Prostate gland (tissue), 2 donors: ENCODE results near the gene CDH24. TPM values are rescaled to one million over a fixed set of nuclear protein-coding genes. Genes with fewer than 3 reads are reported as not detected.

Source experiments
- DNase-seq: peaks from one replicate; pipeline ENCODE4 v3.0.0-alpha.2; 2019; ENCODE audit warnings: low spot score
- H3K27ac ChIP-seq, 2 donors: fragments of 200-600 bp; sonication (generic); 2 replicates each; pipeline ENCODE4 v1.5.1; 2017 to 2019
- H3K27me3 ChIP-seq: fragments of 200-600 bp; sonication (generic); replicated peaks from 2 replicates; pipeline ENCODE4 v1.5.1; 2019; ENCODE audit not compliant: insufficient read depth
- H3K36me3 ChIP-seq, 2 donors: fragments of 200-600 bp; sonication (generic); 1 replicate in 1 of 2; 2 replicates in 1 of 2; pipeline versions ENCODE4 v1.5.1 to v1.8.1; 2017 to 2019
- H3K4me1 ChIP-seq: fragments of 200-600 bp; sonication (generic); replicated peaks from 2 replicates; pipeline ENCODE4 v1.5.1; 2019
- H3K4me3 ChIP-seq, 2 donors: fragments of 200-600 bp; sonication (generic); 2 replicates each; pipeline ENCODE4 v1.5.1; 2017 to 2019
- H3K9me3 ChIP-seq: fragments of 200-600 bp; sonication (generic); 2 replicates; pipeline ENCODE4 v1.5.1; 2017
- CTCF ChIP-seq, 4 experiments: fragments of 200-600 bp in 2 of 4; fragments of 450-650 bp in 2 of 4; sonication (generic) in 2 of 4; IDR thresholded peaks; 1 replicate in 3 of 4; 2 replicates in 1 of 4; pipeline ENCODE4 v1.5.1; 2016 to 2019; ENCODE audit warnings: antibody characterized with exemption in 4 of 4, mild to moderate bottlenecking in 2 of 4, moderate library complexity in 2 of 4
- POLR2A ChIP-seq: fragments of 450-650 bp; IDR thresholded peaks from one replicate; pipeline ENCODE4 v1.6.1; 2016; ENCODE audit warnings: antibody characterized with exemption, mild to moderate bottlenecking
- POLR2AphosphoS5 ChIP-seq: sonication (generic); formaldehyde crosslinking; IDR thresholded peaks from one replicate; pipeline ENCODE4 v1.6.1; 2017; ENCODE audit warnings: antibody characterized with exemption
- WGBS: methylation state at CpG from one replicate; pipeline ENCODE4 v1.1.5; 2018; 5-methylcytosine and 5-hydroxymethylcytosine counted together
- intact Hi-C: fragments of 100-400 bp; cut with DNase I; formaldehyde crosslinking; loops from one replicate; pipeline ENCODE4 v1.14.2; 2022
- total RNA-seq, 2 donors: library from RNA; depleted of rRNA; stranded (reverse); fragments of >200 nt; gene quantifications; one replicate each; pipeline ENCODE4 v1.1.0, GENCODE V29; 2016

Gene CDH24
- total RNA-seq, 2 donors from 2014 or later = 4.0 to 7.2 TPM

- H3K27ac ChIP-seq = no peak overlapping the region
- 83% methylated on average over 2 of the region's 2 CpGs for WGBS
- no peak for DNase-seq
- no peak for TF ChIP-seq POLR2A
- no peak for TF ChIP-seq CTCF (IDR thresholded peaks at IDR 0.05)
- no peak for TF ChIP-seq POLR2AphosphoS5
- peaks cover 6% of the 10 kb centered on the region for H3K4me1 ChIP-seq
- H3K9me3 ChIP-seq = no peaks in the 10 kb centered on the region
- no peak overlapping the region for H3K4me3 ChIP-seq
- intact Hi-C loops = no loop called here
- H3K36me3 ChIP-seq = peaks cover 0 to 12% of the 10 kb centered on the region in 2 donors
- H3K27me3 ChIP-seq = no peaks in the 10 kb centered on the region
These were observed 28.5 kb downstream of the CDH24 start for GRCh38 chr14:23028799-23029198.

- TF ChIP-seq POLR2A (no peak), POLR2AphosphoS5 (no peak), CTCF (IDR thresholded peaks at IDR 0.05) (no peak)
- intact Hi-C loops = no loop called here
- no peaks in the 10 kb centered on the region for H3K27me3 ChIP-seq
- H3K4me1 ChIP-seq = no peaks in the 10 kb centered on the region
- H3K4me3 ChIP-seq = no peak overlapping the region
- H3K27ac ChIP-seq = no peak overlapping the region
- 63% methylated on average over 4 of the region's 4 CpGs for WGBS
- H3K9me3 ChIP-seq = no peaks in the 10 kb centered on the region
- H3K36me3 ChIP-seq = no peaks in the 10 kb centered on the region
- DNase-seq = no peak
These were observed 32.0 kb downstream of the CDH24 start for GRCh38 chr14:23025151-23025814.

- Histone ChIP-seq H3K4me3 (no peak overlapping the region), H3K27ac (no peak overlapping the region), H3K4me1 (no peaks in the 10 kb centered on the region), H3K36me3 (no peaks in the 10 kb centered on the region), H3K9me3 (no peaks in the 10 kb centered on the region), H3K27me3 (no peaks in the 10 kb centered on the region)
- TF ChIP-seq POLR2A = no peak
- no peak for TF ChIP-seq CTCF (IDR thresholded peaks at IDR 0.05)
- TF ChIP-seq POLR2AphosphoS5 = no peak
- WGBS = 70% methylated on average over 7 of the region's 7 CpGs
- intact Hi-C loops = no loop called here
- no peak for DNase-seq
These were observed 32.7 kb downstream of the CDH24 start for GRCh38 chr14:23024612-23025075.

GRCh38 chr14:23023795-23024152, 33.5 kb downstream of the CDH24 start:
- Histone ChIP-seq H3K27me3 (no peaks in the 10 kb centered on the region), H3K9me3 (no peaks in the 10 kb centered on the region), H3K4me1 (no peaks in the 10 kb centered on the region), H3K36me3 (no peaks in the 10 kb centered on the region), H3K4me3 (no peak overlapping the region), H3K27ac (no peak overlapping the region)
- no peak for DNase-seq
- TF ChIP-seq POLR2AphosphoS5 (no peak), POLR2A (no peak), CTCF (IDR thresholded peaks at IDR 0.05) (no peak)
- WGBS = 92% methylated on average over 2 of the region's 2 CpGs
- intact Hi-C loops = no loop called here

DNA sequence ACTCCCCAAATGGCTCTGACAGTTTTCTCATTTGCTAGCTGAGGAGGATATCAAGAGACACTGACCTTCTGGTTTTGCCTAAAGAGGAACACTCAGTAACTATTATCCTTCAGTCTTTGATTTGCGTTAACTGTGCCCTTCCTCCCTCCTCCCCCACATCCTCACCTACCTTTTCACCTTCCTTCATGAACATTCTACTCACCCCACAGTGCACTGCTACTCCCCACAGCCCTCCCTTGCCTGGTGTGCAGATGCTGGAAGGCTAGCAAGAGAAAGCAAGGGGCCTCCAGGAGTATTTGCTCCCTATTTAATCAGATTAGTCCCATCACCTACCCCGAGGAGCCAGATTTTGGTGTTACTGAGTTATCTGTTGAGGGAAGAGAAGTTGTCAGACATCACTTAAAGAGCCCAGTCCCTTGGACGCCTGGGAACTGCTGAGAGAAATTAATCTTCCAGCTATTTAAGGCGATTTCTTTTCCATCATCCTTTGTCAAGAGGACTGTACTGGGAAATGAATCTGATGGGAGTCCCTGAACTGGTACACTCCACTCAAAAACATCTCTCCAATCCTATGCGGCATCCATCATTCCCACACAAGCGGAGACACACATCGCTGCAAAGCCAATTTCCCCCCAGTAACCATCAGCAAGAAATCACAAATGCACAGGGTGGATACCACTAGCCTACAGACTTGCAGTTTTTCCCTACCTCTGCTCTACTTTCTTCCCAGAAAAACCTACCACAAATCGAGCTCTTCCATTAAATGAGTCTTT, 34.1 kb downstream of the CDH24 start:
- no peak overlapping the region for H3K27ac ChIP-seq
- H3K9me3 ChIP-seq = no peaks in the 10 kb centered on the region
- no peaks in the 10 kb centered on the region for H3K27me3 ChIP-seq
- TF ChIP-seq POLR2AphosphoS5 = no peak
- H3K4me1 ChIP-seq = no peaks in the 10 kb centered on the region
- 86% methylated on average over 8 of the region's 8 CpGs for WGBS
- H3K4me3 ChIP-seq = no peak overlapping the region
- no peaks in the 10 kb centered on the region for H3K36me3 ChIP-seq
- intact Hi-C loops = no loop called here
- DNase-seq = no peak
